Gastrocnemius medialis (tissue), 4 donors: ENCODE data around the gene DPAGT1.

ENCODE experiments used
- POLR2A ChIP-seq, 2 donors: fragments of 450-650 bp; IDR thresholded peaks; one replicate each; pipeline ENCODE4 v1.6.1; 2017; ENCODE audit warnings: antibody characterized with exemption in 2 of 2, mild to moderate bottlenecking in 2 of 2, moderate library complexity in 2 of 2
- TF ChIP-seq, protein P1 (sequence below), 5 experiments: fragments of 450-650 bp in 3 of 5; fragments of 200-600 bp in 2 of 5; sonication (generic) in 2 of 5; IDR thresholded peaks in 4 of 5; conservative IDR thresholded peaks in 1 of 5; 1 replicate in 4 of 5; 2 replicates in 1 of 5; pipeline ENCODE4 v1.5.1; 2016 to 2019; ENCODE audit warnings: antibody characterized with exemption in 5 of 5, mild to moderate bottlenecking in 3 of 5, moderate library complexity in 3 of 5

DNA sequence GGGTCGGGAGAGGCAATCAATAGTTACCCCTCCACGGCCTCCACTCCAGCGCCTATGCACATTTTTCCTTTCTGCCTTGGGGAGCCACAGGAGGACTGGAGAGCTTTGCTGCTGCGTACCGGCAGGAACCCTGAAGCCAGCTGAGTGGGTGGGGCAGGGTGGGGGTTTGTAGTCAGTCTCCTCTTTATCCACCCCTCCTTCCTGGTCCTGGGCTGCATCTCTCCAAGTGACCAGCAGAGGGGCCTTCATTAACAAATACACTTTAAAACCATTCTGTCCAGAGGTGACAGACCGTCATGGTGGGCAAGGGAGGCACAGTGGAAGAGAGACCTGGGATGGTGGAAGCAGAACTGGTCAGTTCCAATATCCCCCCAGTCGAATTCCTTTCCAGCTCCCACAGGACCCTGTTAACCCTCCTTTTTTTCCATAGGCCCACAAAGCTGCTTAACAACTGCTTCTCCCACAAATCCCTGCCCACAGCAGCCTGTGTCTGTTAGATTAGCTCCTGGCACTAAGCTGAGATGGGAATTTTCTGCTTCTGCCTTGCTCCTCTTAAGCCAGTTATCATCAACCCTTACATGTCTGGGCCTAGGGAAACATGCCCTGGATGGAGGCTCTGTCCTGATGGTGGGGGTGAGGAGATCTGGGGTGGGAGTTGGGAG lies 43.3 kb upstream of the DPAGT1 start:
- TF ChIP-seq, protein P1, sequence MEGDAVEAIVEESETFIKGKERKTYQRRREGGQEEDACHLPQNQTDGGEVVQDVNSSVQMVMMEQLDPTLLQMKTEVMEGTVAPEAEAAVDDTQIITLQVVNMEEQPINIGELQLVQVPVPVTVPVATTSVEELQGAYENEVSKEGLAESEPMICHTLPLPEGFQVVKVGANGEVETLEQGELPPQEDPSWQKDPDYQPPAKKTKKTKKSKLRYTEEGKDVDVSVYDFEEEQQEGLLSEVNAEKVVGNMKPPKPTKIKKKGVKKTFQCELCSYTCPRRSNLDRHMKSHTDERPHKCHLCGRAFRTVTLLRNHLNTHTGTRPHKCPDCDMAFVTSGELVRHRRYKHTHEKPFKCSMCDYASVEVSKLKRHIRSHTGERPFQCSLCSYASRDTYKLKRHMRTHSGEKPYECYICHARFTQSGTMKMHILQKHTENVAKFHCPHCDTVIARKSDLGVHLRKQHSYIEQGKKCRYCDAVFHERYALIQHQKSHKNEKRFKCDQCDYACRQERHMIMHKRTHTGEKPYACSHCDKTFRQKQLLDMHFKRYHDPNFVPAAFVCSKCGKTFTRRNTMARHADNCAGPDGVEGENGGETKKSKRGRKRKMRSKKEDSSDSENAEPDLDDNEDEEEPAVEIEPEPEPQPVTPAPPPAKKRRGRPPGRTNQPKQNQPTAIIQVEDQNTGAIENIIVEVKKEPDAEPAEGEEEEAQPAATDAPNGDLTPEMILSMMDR (IDR thresholded peaks at IDR 0.05 in 4 of 5, conservative IDR thresholded peaks at IDR 0.05 in 1 of 5): peak; percentile 39 to 72 (median 60)
- TF ChIP-seq POLR2A (IDR thresholded peaks at IDR 0.05): no peak
